Neuronal stem cell (in vitro differentiated cells): ENCODE measurements around the gene OR10G7.
"Not testable (repeated sequence)": the region's sequence is repeated elsewhere in the genome, so short reads cannot be mapped to it uniquely, and the experiment has no call there.

Experiments
- DNase-seq: peaks from one replicate; pipeline ENCODE4 v3.0.0-alpha.2; 2013; ENCODE audit warnings: low spot score
- H2AFZ ChIP-seq: one replicate; pipeline ENCODE4 v1.6.1; 2013; ENCODE audit warnings: mild to moderate bottlenecking, low read length, inconsistent platforms
- H2AK5ac ChIP-seq: 2 replicates; pipeline ENCODE4 v1.6.1; 2013; ENCODE audit warnings: low read depth, mild to moderate bottlenecking, inconsistent platforms, low read length, moderate library complexity, mixed read lengths
- H2BK120ac ChIP-seq: 2 replicates; pipeline ENCODE4 v1.6.1; 2013; ENCODE audit warnings: low read depth, mild to moderate bottlenecking, inconsistent platforms, low read length, moderate library complexity, mixed read lengths
- H2BK12ac ChIP-seq: one replicate; pipeline ENCODE4 v1.6.1; 2013; ENCODE audit warnings: low read length, inconsistent platforms
- H2BK15ac ChIP-seq: 2 replicates; pipeline ENCODE4 v1.6.1; 2013; ENCODE audit warnings: mild to moderate bottlenecking, low read length, inconsistent platforms, mixed read lengths
- H2BK5ac ChIP-seq: one replicate; pipeline ENCODE4 v1.6.1; 2013; ENCODE audit warnings: inconsistent platforms, mild to moderate bottlenecking, low read length, moderate library complexity
- H3K14ac ChIP-seq: one replicate; pipeline ENCODE4 v1.6.1; 2013; ENCODE audit warnings: low read length, inconsistent platforms
- H3K18ac ChIP-seq: 2 replicates; pipeline ENCODE4 v1.6.1; 2013; ENCODE audit warnings: low read length, inconsistent platforms
- H3K23ac ChIP-seq: 2 replicates; pipeline ENCODE4 v1.6.1; 2013; ENCODE audit warnings: low read depth, mild to moderate bottlenecking, mixed read lengths, low read length, inconsistent platforms; ENCODE audit not compliant: poor library complexity
- H3K27ac ChIP-seq: replicated peaks from 3 replicates; pipeline ENCODE4 v1.5.1; 2013; ENCODE audit warnings: low read length, inconsistent platforms
- H3K27me3 ChIP-seq, 3 experiments: 2 replicates each; pipeline ENCODE4 v1.6.1; 2013; ENCODE audit warnings: low read length in 3 of 3, mild to moderate bottlenecking in 2 of 3, inconsistent platforms in 1 of 3, low read depth in 1 of 3, mixed read lengths in 1 of 3, moderate library complexity in 1 of 3; ENCODE audit not compliant: control insufficient read depth in 3 of 3, insufficient read depth in 3 of 3
- H3K36me3 ChIP-seq, 2 donors: replicated peaks in 1 of 2; 2 replicates each; pipeline ENCODE4 v1.6.1; 2013; ENCODE audit warnings: low read length in 2 of 2; ENCODE audit not compliant: control insufficient read depth in 2 of 2, insufficient read depth in 2 of 2
- H3K4ac ChIP-seq: 2 replicates; pipeline ENCODE4 v1.6.1; 2013; ENCODE audit warnings: inconsistent platforms, mild to moderate bottlenecking, low read length, moderate library complexity
- H3K4me1 ChIP-seq, 2 donors: 1 replicate in 1 of 2; 2 replicates in 1 of 2; pipeline ENCODE4 v1.6.1; 2013; ENCODE audit warnings: low read length in 2 of 2, low read depth in 1 of 2; ENCODE audit not compliant: control insufficient read depth in 2 of 2, insufficient read depth in 1 of 2
- H3K4me2 ChIP-seq: one replicate; pipeline ENCODE4 v1.6.1; 2013; ENCODE audit warnings: mild to moderate bottlenecking, low read length, inconsistent platforms; ENCODE audit not compliant: insufficient read depth, poor library complexity, severe bottlenecking
- H3K4me3 ChIP-seq, 2 donors: 2 replicates each; pipeline ENCODE4 v1.5.1; 2013; ENCODE audit warnings: low read length in 2 of 2, mild to moderate bottlenecking in 2 of 2, inconsistent platforms in 1 of 2, moderate library complexity in 1 of 2
- H3K79me1 ChIP-seq: one replicate; pipeline ENCODE4 v1.6.1; 2013; ENCODE audit warnings: low read depth, mild to moderate bottlenecking, inconsistent platforms, low read length, moderate library complexity
- H3K9ac ChIP-seq: one replicate; pipeline ENCODE4 v1.6.1; 2013; ENCODE audit warnings: mild to moderate bottlenecking, low read depth, low read length, inconsistent platforms; ENCODE audit not compliant: poor library complexity
- H3K9me3 ChIP-seq, 2 donors: replicated peaks in 1 of 2; 2 replicates each; pipeline versions ENCODE3 to v1.6.1; 2013; ENCODE audit warnings: low read length in 2 of 2, mild to moderate bottlenecking in 2 of 2, inconsistent platforms in 1 of 2, low read depth in 1 of 2, mixed read lengths in 1 of 2, moderate library complexity in 1 of 2; ENCODE audit not compliant: control insufficient read depth in 2 of 2, insufficient read depth in 1 of 2
- H4K8ac ChIP-seq: one replicate; pipeline ENCODE4 v1.6.1; 2013; ENCODE audit warnings: low read depth, mild to moderate bottlenecking, inconsistent platforms, low read length, moderate library complexity
- H4K91ac ChIP-seq: one replicate; pipeline ENCODE4 v1.6.1; 2013; ENCODE audit warnings: low read length, low read depth, mild to moderate bottlenecking, inconsistent platforms; ENCODE audit not compliant: poor library complexity
- WGBS, 2 donors: extraction: QIAGEN DNeasy Blood & Tissue Kit; methylation state at CpG; one replicate each; pipeline ENCODE4 v1.1.7; 2013; ENCODE audit warnings: missing lambda C conversion rate in 2 of 2, mixed read lengths in 1 of 2; ENCODE audit not compliant: insufficient read length in 2 of 2, insufficient replicate concordance in 1 of 2; ENCODE audit errors: extremely low coverage in 2 of 2; 5-methylcytosine and 5-hydroxymethylcytosine counted together

Gene OR10G7

GRCh38 chr11:124039557-124039956 is 1.6 kb downstream of the OR10G7 start:
- Histone ChIP-seq H3K27me3 (no peaks in the 10 kb centered on the region), H3K79me1 (no peaks in the 10 kb centered on the region)
- no CpG with 5 or more reads among the region's 9 CpGs for WGBS, 2 donors

DNA sequence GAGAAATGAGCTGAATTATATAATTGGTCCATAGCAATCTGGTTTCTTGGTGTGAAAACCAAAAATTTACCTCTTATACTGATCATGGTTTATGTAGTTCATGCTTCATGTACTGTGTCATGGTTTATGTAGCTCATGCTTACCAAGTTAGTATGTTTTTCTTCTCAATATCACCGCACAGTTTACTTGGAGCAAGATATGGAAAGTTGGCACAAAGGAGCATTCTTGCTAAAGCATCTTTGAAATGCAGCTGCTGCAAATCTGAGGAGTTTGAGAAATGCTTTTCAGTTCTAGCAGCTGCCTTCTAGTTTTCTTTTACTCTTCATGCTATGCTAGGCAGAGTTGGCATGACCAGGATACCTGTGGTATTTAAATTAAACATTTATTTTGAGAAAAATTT is 4.5 kb downstream of the OR10G7 start:
- Histone ChIP-seq H3K4ac (no peak overlapping the region), H2AK5ac (no peak overlapping the region), H2AFZ (no peak overlapping the region), H3K9ac (no peak overlapping the region), H3K14ac (no peak overlapping the region), H3K4me1 (no peaks in the 10 kb centered on the region), H2BK15ac (no peak overlapping the region), H3K36me3 (no peaks in the 10 kb centered on the region), H3K27ac (no peak overlapping the region), H2BK120ac (no peak overlapping the region), H3K18ac (no peak overlapping the region), H4K91ac (no peak overlapping the region), H3K23ac (no peak overlapping the region), H2BK5ac (no peak overlapping the region), H3K79me1 (no peaks in the 10 kb centered on the region), H3K4me2 (no peak overlapping the region), H2BK12ac (no peak overlapping the region), H4K8ac (no peak overlapping the region), H3K9me3 (no peaks in the 10 kb centered on the region), H3K27me3 (no peaks in the 10 kb centered on the region), H3K4me3 (no peak overlapping the region)
- no CpG with 5 or more reads among the region's 1 CpG for WGBS, 2 donors
- DNase-seq = no peak

More at GRCh38 chr11:124039557-124039956, 1.6 kb downstream of the OR10G7 start:
- no peak for DNase-seq
- Histone ChIP-seq H4K91ac (no peak overlapping the region), H3K4me2 (no peak overlapping the region), H3K14ac (no peak overlapping the region), H3K18ac (peak overlapping the region; percentile 44), H2BK120ac (no peak overlapping the region), H4K8ac (no peak overlapping the region), H2BK5ac (no peak overlapping the region), H3K4me1 (no peaks in the 10 kb centered on the region), H3K23ac (no peak overlapping the region), H2BK12ac (no peak overlapping the region), H3K9me3 (no peaks in the 10 kb centered on the region), H2AFZ (no peak overlapping the region), H2BK15ac (no peak overlapping the region), H3K4ac (no peak overlapping the region), H2AK5ac (no peak overlapping the region), H3K9ac (no peak overlapping the region), H3K27ac (no peak overlapping the region), H3K36me3 (no peaks in the 10 kb centered on the region), H3K4me3 (no peak overlapping the region)

GRCh38 chr11:124026498-124026897 is 14.6 kb downstream of the OR10G7 start, which contains the start of gene OR10G8:
OR10G8 (plus strand) TSS chr11:124026798; CDS start chr11:124029623, 2,825 bp downstream.
- no CpG with 5 or more reads among the region's 2 CpGs for WGBS, 2 donors
- H2BK5ac ChIP-seq = no peak within 1 kb of the TSS
- no peak within 1 kb of the TSS for H2BK15ac ChIP-seq
- H3K18ac ChIP-seq = no peak within 1 kb of the TSS
- H3K9ac ChIP-seq = no peak within 1 kb of the TSS
- no peak within 1 kb of the TSS for H4K8ac ChIP-seq
- H3K4me2 ChIP-seq = no peak within 1 kb of the TSS
- H3K14ac ChIP-seq = peak within 1 kb of the TSS; percentile 21
- DNase-seq = no peak
- no peak within 1 kb of the TSS for H2AFZ ChIP-seq
- no peaks in the 10 kb centered on the region for H3K36me3 ChIP-seq
- no peak within 1 kb of the TSS for H2BK120ac ChIP-seq
- H3K27me3 ChIP-seq = no peaks in the 10 kb centered on the region
- no peaks in the 10 kb centered on the region for H3K9me3 ChIP-seq
- no peak within 1 kb of the TSS for H4K91ac ChIP-seq
- H2AK5ac ChIP-seq = no peak within 1 kb of the TSS
- no peak within 1 kb of the TSS for H3K4ac ChIP-seq
- no peak within 1 kb of the TSS for H3K27ac ChIP-seq
- no peak within 1 kb of the TSS for H3K4me3 ChIP-seq
- H3K23ac ChIP-seq = no peak within 1 kb of the TSS
- H2BK12ac ChIP-seq = no peak within 1 kb of the TSS
- H3K79me1 ChIP-seq = no peaks in the 10 kb centered on the region
- no peaks in the 10 kb centered on the region for H3K4me1 ChIP-seq

GRCh38 chr11:124015837-124016236 is 25.3 kb downstream of the OR10G7 start:
- H3K9ac ChIP-seq, H3K23ac ChIP-seq, H3K18ac ChIP-seq, H2BK120ac ChIP-seq, H4K91ac ChIP-seq, H3K79me1 ChIP-seq, H2BK12ac ChIP-seq, H3K27ac ChIP-seq, H3K27me3 ChIP-seq, H3K4ac ChIP-seq, H2AFZ ChIP-seq, H3K36me3 ChIP-seq, DNase-seq, H2BK5ac ChIP-seq, H3K9me3 ChIP-seq, H3K14ac ChIP-seq, H2BK15ac ChIP-seq, H3K4me2 ChIP-seq, H2AK5ac ChIP-seq, H3K4me1 ChIP-seq, H4K8ac ChIP-seq, H3K4me3 ChIP-seq: not testable (repeated sequence)
- WGBS, 2 donors = no CpG with 5 or more reads among the region's 9 CpGs
